Activated CD8-positive, alpha-beta memory T cell treated with anti-CD3 and anti-CD28 coated beads for 4 hours (primary cell): ENCODE results near the gene MPV17.
"Not testable (repeated sequence)": the region's sequence is repeated elsewhere in the genome, so short reads cannot be mapped to it uniquely, and the experiment has no call there.

Experiments
- DNase-seq, 2 donors: peaks; one replicate each; pipeline ENCODE4 v3.0.0-alpha.2; 2020; ENCODE audit warnings: low read depth in 2 of 2

The MPV17 gene

DNA sequence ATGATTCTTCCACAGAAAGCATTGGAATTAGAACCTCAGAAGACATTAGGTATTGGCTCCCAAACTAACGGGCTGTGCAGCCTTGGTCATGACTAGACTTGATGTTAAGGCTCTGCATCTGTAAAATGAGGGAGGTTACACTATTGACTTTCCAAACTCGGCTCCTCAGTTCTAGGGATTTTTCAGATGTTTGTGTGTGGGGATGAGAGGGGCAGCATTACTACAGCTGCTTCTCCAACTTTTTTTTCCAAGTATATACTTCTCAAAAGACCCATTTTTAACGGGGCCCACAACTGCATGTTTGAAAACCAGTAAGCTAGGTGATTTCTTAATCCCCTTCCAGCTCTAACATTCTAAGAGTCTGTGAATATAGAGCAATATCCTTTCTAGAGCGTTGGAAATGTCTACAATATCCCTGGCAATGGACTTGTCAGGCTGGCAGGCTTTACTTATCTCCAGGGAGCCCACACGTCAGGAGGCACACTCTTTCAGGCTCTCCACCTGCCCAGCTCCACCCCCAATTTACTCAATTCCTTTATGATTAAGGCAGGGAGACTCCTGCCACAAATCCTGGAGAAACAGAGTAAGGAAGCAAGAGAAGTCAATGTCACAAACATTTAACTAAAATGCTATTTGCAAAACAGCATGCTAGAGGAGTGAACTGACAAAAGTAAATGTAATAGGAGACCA, 844 bp upstream of the MPV17 start:
- no peak for DNase-seq

DNA sequence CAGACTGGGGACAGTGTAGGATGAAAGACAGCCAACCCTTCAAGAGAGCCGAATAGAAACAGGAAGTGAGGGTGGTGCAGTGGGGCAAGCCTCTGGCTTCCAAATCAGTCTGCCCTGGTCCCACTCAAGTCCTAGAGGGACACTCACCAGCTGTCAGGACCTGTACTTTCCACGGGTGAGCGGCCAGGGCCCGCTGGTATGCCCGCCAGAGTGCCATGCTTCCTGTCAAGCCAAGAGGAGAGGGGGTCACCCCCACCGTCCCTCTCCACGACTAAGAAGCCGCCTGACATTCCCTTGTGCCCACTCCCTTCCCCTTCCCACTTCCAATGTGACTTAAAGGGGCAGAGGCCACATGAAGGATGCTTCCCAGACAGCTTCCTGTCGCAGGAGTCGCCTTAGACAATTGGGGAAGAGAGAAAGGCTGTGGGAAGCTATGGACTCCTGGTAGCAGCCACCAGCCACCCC, 564 bp downstream of the MPV17 start:
- no peak for DNase-seq

DNA sequence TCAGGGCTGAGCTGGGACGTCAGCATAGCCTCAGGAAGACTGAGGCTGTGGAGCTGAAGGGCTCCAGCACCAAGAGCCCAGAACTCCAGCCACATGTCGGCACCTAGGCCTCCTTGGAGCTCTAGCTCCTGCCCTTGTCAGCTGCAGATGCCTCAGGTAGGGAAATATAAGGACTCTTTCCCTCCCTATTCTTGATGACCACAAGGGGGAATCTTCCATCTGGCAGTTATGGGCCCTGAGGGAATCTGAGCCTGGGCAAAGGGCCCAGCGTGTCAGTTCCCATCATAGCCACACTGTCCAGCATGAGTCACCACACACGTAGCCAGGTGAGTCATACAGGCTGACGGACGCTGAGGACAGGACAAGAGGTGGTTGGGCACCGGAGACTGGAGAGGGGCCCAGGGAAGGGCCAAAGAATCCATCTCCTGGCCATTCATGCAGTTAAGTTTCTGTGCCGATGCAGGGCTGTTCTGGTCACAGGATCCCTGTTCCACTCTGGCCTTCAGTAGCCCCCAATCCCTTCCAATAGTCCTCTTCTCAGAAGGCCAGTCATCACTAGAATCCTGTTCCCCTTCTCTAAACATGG, 1.8 kb downstream of the MPV17 start:
- DNase-seq = no peak

DNA sequence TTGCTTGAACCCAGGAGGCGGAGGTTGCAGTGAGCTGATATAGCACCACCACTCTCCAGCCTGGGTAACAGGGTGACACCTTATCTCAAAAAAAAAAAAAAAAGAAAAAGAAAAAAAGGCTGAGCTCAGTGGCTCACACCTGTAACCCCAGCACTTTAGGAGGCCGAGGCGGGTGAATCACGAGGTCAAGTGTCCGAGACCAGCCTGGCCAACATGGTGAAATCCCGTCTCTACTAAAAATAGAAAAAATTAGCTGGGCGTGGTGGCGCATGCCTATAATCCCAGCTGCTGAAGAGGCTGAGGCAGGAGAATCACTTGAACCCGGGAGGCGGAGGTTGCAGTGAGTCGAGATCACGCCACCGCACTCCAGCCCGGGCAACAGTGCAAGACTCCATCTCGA, 3.1 kb downstream of the MPV17 start:
- DNase-seq = not testable (repeated sequence)

- no peak for DNase-seq
Measured at GRCh38 chr2:27316655-27317412, 6.1 kb downstream of the MPV17 start.

DNA sequence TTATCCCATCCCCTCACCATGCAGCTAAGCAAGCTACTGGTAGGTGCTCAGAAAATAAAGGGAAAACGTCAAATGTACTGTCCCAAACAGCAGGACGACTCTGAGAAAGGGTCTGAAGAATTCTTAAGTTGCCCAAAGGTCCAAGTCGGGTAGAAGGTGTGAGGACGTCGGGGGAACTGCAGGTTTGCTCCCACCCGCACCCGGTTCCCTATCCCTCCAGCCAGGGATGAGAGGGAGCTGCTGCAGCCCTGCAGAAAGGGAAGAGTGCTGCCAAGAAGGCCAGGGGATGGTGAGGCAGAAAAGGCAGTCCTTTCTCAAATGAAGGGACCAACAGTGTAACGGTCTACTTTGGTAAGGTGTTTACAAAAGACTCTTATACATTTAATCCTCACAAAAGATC, 7.8 kb downstream of the MPV17 start:
- no peak for DNase-seq

DNA sequence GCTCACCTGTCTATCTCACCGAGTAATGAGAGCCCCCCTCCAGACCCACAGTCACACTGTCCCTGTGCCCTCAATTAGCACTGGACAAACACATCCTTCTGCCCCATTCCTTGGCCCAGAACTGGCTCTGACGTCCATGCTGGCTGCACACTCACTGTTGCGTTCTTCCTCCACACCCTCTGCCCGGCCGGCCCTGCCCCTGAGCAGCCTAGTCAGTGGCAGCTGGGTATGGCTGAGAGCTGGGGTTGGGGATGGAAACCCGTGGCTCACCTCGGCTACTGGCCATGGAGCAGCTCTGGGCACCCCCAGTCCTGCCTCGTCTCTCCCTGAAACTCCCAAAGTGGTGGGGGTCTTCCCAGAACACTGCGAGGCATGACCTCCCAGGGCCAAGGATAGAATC, 8.2 kb downstream of the MPV17 start:
- no peak for DNase-seq

DNA sequence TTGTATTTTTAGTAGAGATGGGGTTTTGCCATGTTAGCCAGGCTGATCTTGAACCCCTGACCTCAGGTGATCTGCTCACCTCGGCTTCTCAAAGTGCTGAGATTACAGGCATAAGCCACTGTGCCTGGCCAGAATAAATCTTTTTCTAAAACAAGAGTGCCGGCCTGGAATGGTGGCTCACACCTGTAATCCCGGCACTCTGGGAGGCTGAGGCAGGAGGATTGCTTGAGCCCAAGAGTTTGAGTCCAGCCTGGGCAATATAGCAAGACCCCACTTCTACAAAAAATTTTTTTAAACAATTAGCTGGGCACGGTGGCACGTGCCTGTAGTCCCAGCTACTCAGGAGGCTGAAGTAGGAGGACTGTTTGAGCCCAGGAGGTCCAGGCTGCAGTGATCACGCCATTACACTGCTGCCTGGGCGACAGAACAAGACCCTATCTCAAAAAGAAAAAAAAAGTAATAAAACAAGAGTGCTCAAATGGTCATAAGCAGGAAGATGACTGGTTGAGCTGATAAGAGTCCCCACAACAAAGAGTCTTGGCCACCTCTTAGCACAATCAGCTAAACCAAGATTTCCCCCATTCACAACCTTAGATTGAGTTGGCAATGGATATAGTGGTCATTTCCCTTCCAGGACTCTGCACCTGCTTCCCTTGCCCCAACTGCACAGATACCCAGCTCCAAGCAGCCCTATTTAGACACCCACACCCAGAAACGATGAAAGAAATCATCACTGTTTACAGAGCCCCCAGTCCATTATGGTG, 8.8 kb downstream of the MPV17 start:
- no peak for DNase-seq

- DNase-seq = no peak
Measured at GRCh38 chr2:27312152-27312551, 10.7 kb downstream of the MPV17 start.

GRCh38 chr2:27309651-27310050, 13.2 kb downstream of the MPV17 start:
- DNase-seq = no peak

DNA sequence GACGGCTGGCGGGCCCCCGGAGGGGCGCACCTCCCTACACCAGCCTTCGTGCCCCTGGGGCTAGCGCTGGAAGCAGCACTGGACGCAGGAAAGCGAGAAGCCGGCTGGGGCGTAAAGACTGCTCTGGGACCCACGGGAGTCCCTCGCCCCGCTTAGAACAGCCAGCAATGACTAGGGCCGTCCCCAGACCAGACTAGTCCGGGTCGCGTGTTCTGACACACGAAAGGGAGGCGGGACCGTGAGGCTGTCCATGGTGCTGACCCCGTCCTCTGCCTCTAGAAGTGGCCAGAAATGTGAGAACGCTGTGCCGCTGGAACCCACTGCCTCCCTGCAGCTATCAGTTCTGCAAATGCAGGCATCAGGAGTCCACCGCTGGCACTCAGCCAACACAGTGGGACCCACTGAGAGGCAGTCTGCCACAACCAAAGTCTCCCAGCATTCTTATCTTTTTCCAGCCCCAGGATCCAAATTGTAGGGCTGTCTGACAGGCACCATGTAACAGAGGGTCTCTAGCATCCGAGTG, 14.5 kb downstream of the MPV17 start, which contains the start of gene UCN:
Gene UCN, minus strand, starts transcription at position 87 of the 523 bp plus-strand sequence. CDS start 550 bp downstream, outside the sequence.
- DNase-seq = no peak

DNA sequence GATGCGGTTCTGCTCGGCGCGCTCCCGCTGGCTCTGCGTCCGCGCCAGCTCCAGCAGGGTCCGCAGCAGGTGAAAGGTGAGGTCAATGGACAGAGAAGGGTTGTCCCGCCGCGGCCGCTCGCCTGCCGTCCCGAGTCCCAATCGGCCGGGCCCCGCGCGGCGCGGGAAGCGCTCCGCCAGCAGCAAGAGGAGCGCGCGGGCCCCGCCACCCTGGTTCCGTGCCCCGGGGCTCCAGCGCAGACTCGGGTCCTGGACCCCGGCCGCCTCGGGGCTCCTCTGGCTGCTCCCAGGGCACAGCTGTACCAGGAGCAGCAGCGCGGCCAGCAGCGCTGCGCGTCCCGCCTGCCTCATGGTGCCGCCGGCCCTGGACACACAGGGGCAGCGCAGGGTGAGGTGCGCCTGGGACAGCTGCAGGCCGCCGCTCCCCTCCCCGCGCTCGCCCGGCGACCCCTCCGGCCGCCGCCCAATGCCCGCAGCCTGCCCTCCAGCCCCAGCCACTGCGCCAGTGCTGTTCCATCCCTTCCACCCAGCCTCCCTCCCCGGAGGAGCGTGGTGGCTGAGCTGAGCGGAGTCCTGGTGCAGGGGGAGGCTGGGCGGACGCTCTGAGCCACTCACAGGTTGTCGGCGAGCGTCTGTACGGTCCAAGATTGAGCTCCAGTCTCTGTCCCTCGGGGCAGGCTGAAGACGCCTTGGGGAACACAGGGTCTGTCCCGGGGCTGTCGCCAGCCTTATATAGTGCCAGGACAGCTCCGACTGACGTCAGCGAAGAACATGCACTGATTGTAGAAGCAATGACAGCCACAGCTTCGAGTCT, 15.1 kb downstream of the MPV17 start:
- DNase-seq = no peak

- DNase-seq = no peak
Measured at GRCh38 chr2:27307287-27307544, 15.7 kb downstream of the MPV17 start.

- DNase-seq = no peak
Measured at GRCh38 chr2:27306573-27307286, 16.2 kb downstream of the MPV17 start.

- DNase-seq = no peak
Measured at GRCh38 chr2:27306136-27306535, 16.8 kb downstream of the MPV17 start.

GRCh38 chr2:27305516-27305915, 17.4 kb downstream of the MPV17 start:
- DNase-seq = no peak

- DNase-seq = no peak
Measured at GRCh38 chr2:27304488-27305240, 18.2 kb downstream of the MPV17 start.

GRCh38 chr2:27303093-27304025, 19.5 kb downstream of the MPV17 start:
- no peak for DNase-seq

GRCh38 chr2:27300606-27301005, 22.3 kb downstream of the MPV17 start:
- not testable (repeated sequence) for DNase-seq
